WTC11 (cell line): ENCODE results near the gene TRIM7. TPM values are rescaled to one million over a fixed set of nuclear protein-coding genes. Genes with fewer than 3 reads are reported as not detected.

Experiments
- ATAC-seq: fragments of 200-7000 bp; cut with Tn5 transposase; 2 replicates; pipeline ENCODE4 v1.10.0; 2021; ENCODE audit warnings: mild to moderate bottlenecking, moderate library complexity
- CTCF ChIA-PET: fragments of 300-600 bp; sonication (Branson Sonifier 250); formaldehyde crosslinking; loops from one replicate; lab custom pipeline; 2021; ENCODE audit warnings: antibody characterized with exemption; lab: Charles Lee
- POLR2A ChIA-PET: fragments of 350-600 bp; sonication (Branson Sonifier 250); formaldehyde crosslinking; loops from one replicate; lab custom pipeline; 2021; ENCODE audit warnings: antibody characterized with exemption; lab: Charles Lee
- DNase-seq: peaks from one replicate; pipeline ENCODE4 v3.0.0; 2021; ENCODE audit warnings: low spot score
- H3K27ac Mint-ChIP-seq: 2 replicates; pipeline ENCODE4 v1.8.0; 2021; ENCODE audit warnings: mixed read lengths
- H3K27me3 Mint-ChIP-seq: 2 replicates; pipeline ENCODE4 v1.8.0; 2021; ENCODE audit warnings: low read depth, mild to moderate bottlenecking, moderate library complexity, mixed read lengths
- H3K36me3 Mint-ChIP-seq: 2 replicates; pipeline ENCODE4 v1.8.0; 2021; ENCODE audit warnings: mixed read lengths
- H3K4me1 Mint-ChIP-seq: 2 replicates; pipeline ENCODE4 v1.8.0; 2022; ENCODE audit warnings: mixed read lengths
- H3K4me3 Mint-ChIP-seq: 2 replicates; pipeline ENCODE4 v1.8.0; 2021; ENCODE audit warnings: mild to moderate bottlenecking, moderate library complexity, mixed read lengths
- H3K9me3 Mint-ChIP-seq: 2 replicates; pipeline ENCODE4 v1.8.0; 2021; ENCODE audit warnings: mixed read lengths
- AFF4 ChIP-seq: sonication (generic); formaldehyde crosslinking; IDR thresholded peaks from 2 replicates; pipeline ENCODE4 v1.8.1; 2023; ENCODE audit warnings: mild to moderate bottlenecking, missing genetic modification reagents, borderline replicate concordance
- CTCF ChIP-seq: fragments of 200-600 bp; IDR thresholded peaks from 2 replicates; pipeline ENCODE4 v1.8.0; 2022; ENCODE audit warnings: antibody characterized with exemption
- EMX1 ChIP-seq: fragments of 250-450 bp; sonication (Bioruptor Pico); IDR thresholded peaks from 2 replicates; pipeline ENCODE4 v1.8.0; 2021; ENCODE audit warnings: mild to moderate bottlenecking
- ESRRA ChIP-seq: sonication (generic); formaldehyde crosslinking; IDR thresholded peaks from 2 replicates; pipeline ENCODE4 v1.8.1; 2022; ENCODE audit warnings: mild to moderate bottlenecking, missing genetic modification reagents, borderline replicate concordance
- ETV6 ChIP-seq: sonication (generic); formaldehyde crosslinking; IDR thresholded peaks from 2 replicates; pipeline ENCODE4 v1.8.1; 2022; ENCODE audit warnings: mild to moderate bottlenecking, missing genetic modification reagents
- FOXJ3 ChIP-seq: sonication (generic); formaldehyde crosslinking; IDR thresholded peaks from 2 replicates; pipeline ENCODE4 v1.9.0; 2021; ENCODE audit warnings: missing genetic modification reagents, mild to moderate bottlenecking, borderline replicate concordance
- JUN ChIP-seq: sonication (generic); formaldehyde crosslinking; IDR thresholded peaks from 2 replicates; pipeline ENCODE4 v1.8.0; 2023; ENCODE audit warnings: mild to moderate bottlenecking, missing genetic modification reagents
- MYBL2 ChIP-seq: sonication (generic); formaldehyde crosslinking; IDR thresholded peaks from 2 replicates; pipeline ENCODE4 v1.8.1; 2023; ENCODE audit warnings: mild to moderate bottlenecking, moderate library complexity, missing genetic modification reagents
- NR3C1 ChIP-seq: sonication (generic); formaldehyde crosslinking; conservative IDR thresholded peaks from 2 replicates; pipeline ENCODE4 v1.8.1; 2023; ENCODE audit warnings: low read depth, mild to moderate bottlenecking, missing genetic modification reagents
- PRDM15 ChIP-seq: sonication (generic); formaldehyde crosslinking; IDR thresholded peaks from 2 replicates; pipeline ENCODE4 v1.8.0; 2022; ENCODE audit warnings: missing genetic modification reagents
- RORB ChIP-seq: fragments of 250-450 bp; sonication (Bioruptor Pico); IDR thresholded peaks from 2 replicates; pipeline ENCODE4 v1.9.0; 2021; ENCODE audit warnings: mild to moderate bottlenecking
- SP1 ChIP-seq: sonication (generic); formaldehyde crosslinking; conservative IDR thresholded peaks from 2 replicates; pipeline ENCODE4 v1.8.1; 2022; ENCODE audit warnings: missing genetic modification reagents
- STAT6 ChIP-seq: sonication (generic); formaldehyde crosslinking; conservative IDR thresholded peaks from 2 replicates; pipeline ENCODE4 v1.8.1; 2023; ENCODE audit warnings: mild to moderate bottlenecking, low read depth, missing genetic modification reagents, moderate library complexity
- TP53 ChIP-seq: sonication (generic); formaldehyde crosslinking; IDR thresholded peaks from 2 replicates; pipeline ENCODE4 v1.8.1; 2023; ENCODE audit warnings: mild to moderate bottlenecking, missing genetic modification reagents
- USF2 ChIP-seq: sonication (generic); formaldehyde crosslinking; IDR thresholded peaks from 2 replicates; pipeline ENCODE4 v1.8.1; 2023; ENCODE audit warnings: mild to moderate bottlenecking, missing genetic modification reagents, moderate library complexity
- ZBTB43 ChIP-seq: sonication (generic); formaldehyde crosslinking; IDR thresholded peaks from 2 replicates; pipeline ENCODE4 v1.8.1; 2023; ENCODE audit warnings: mild to moderate bottlenecking, missing genetic modification reagents
- ZNF121 ChIP-seq: sonication (generic); formaldehyde crosslinking; IDR thresholded peaks from 2 replicates; pipeline ENCODE4 v1.8.0; 2023; ENCODE audit warnings: missing genetic modification reagents
- ZNF138 ChIP-seq: sonication (generic); formaldehyde crosslinking; conservative IDR thresholded peaks from 2 replicates; pipeline ENCODE4 v1.8.1; 2022; ENCODE audit warnings: mild to moderate bottlenecking, moderate library complexity, missing genetic modification reagents
- total RNA-seq: library from RNA; stranded (reverse); gene quantifications from 3 replicates; pipeline ENCODE4 v1.2.3, GENCODE V29; 2021

Gene TRIM7
- total RNA-seq, 1 experiment from 2014 or later, result 1.4 TPM

GRCh38 chr5:181171782-181172181 is 33.2 kb downstream of the TRIM7 start (continued):
- TF ChIP-seq AFF4 (CRISPR knock-in tag) (no peak), ESRRA (CRISPR knock-in tag) (no peak), MYBL2 (CRISPR knock-in tag) (no peak), EMX1 (CRISPR knock-in tag) (no peak), NR3C1 (no peak), ZBTB43 (CRISPR knock-in tag) (no peak), ZNF138 (no peak)
- TF ChIP-seq, all 79 proteins: peak for 0

- Mint-ChIP-seq H3K36me3 (no peaks in the 10 kb centered on the region), H3K9me3 (no peaks in the 10 kb centered on the region), H3K27ac (no peak overlapping the region), H3K4me1 (peaks cover 25% of the 10 kb centered on the region), H3K4me3 (peak overlapping the region; percentile 84), H3K27me3 (peaks cover 66% of the 10 kb centered on the region)
- DNase-seq (no peak), ATAC-seq (no peak)
- ChIA-PET CTCF (interaction anchor here (0.7 to 5.6 kb wide), 4 partner anchors 14 to 387 kb away, joined by 3 to 44 read pairs (median 4); no protein-coding TSS in a partner anchor), POLR2A (no interaction called here)
- TF ChIP-seq ETV6 (CRISPR knock-in tag) (no peak), RORB (CRISPR knock-in tag) (no peak), USF2 (CRISPR knock-in tag) (no peak), JUN (no peak), SP1 (no peak), PRDM15 (CRISPR knock-in tag) (no peak), ZNF121 (no peak), TP53 (CRISPR knock-in tag) (no peak), FOXJ3 (no peak), NR3C1 (no peak), CTCF (no peak), STAT6 (no peak)
Observed at GRCh38 chr5:181170996-181171395, 34.0 kb downstream of the TRIM7 start.
